Measurements from ENCODE around the gene PRRG1.
"Not testable (repeated sequence)": the region's sequence is repeated elsewhere in the genome, so short reads cannot be mapped to it uniquely, and the experiment has no call there.

The PRRG1 gene

GRCh38 chrX:37409278-37409677 is 60.1 kb downstream of the PRRG1 start:
- Mint-ChIP-seq H3K9me3 (no peaks in the 10 kb centered on the region), H3K4me3 (no peak overlapping the region), H3K4me1 (no peaks in the 10 kb centered on the region), H3K36me3 (no peaks in the 10 kb centered on the region), H3K27ac (no peak overlapping the region), H3K27me3 (no peaks in the 10 kb centered on the region)
- DNase-seq (no peak), ATAC-seq (replicated peaks) (no peak)

DNA sequence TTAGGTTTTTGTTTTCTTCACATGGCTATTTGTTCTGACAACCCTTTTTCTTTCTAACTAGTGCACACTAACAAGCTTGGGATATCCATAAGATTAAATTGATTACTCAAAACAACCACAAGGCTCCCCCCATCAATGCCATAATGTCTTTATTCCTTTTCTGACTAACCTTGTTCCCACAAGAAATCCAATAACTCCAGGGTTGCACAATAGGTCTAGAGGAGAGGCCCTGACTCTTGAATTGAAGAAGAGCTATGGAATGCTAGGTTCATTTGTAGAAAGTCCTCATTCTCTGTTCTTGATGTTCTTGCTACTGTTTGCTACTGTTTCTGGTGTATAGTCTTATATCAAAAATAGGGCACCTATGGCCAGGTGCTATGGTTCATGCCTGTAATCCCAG is 71.0 kb downstream of the PRRG1 start:
- no peak for ATAC-seq (replicated peaks)
- Mint-ChIP-seq H3K27me3 (no peaks in the 10 kb centered on the region), H3K36me3 (no peaks in the 10 kb centered on the region), H3K27ac (no peak overlapping the region), H3K4me1 (no peaks in the 10 kb centered on the region), H3K4me3 (no peak overlapping the region), H3K9me3 (no peaks in the 10 kb centered on the region)
- no peak for DNase-seq

DNA sequence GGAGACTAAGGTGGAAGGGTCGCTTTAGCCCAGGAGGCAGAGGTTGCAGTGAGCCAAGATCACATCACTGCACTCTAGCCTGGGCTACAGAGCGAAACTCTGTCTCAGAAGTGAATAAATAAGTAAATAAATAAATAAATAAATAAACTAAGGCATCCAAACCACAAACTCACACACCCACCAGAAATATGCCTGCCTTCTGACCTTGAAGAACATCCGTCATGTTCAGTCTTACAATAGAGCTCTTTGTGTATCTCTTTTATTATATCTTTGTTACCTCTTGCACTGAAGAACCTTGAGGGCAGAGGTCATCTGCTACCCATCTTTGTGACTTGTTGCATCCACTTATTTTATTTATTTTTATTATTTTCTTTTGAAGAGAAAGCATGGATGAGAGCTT is 71.6 kb downstream of the PRRG1 start:
- Mint-ChIP-seq H3K9me3 (no peaks in the 10 kb centered on the region), H3K27ac (no peak overlapping the region), H3K36me3 (no peaks in the 10 kb centered on the region), H3K4me1 (no peaks in the 10 kb centered on the region), H3K4me3 (no peak overlapping the region), H3K27me3 (no peaks in the 10 kb centered on the region)
- no peak for ATAC-seq (replicated peaks)
- no peak for DNase-seq

- H3K4me3 Mint-ChIP-seq = no peak overlapping the region
- H3K36me3 Mint-ChIP-seq = no peaks in the 10 kb centered on the region
- no peaks in the 10 kb centered on the region for H3K9me3 Mint-ChIP-seq
- peaks cover 0 to 5% of the 10 kb centered on the region in 2 donors for H3K27me3 Mint-ChIP-seq
- ATAC-seq (replicated peaks) (no peak), DNase-seq (no peak)
- no peaks in the 10 kb centered on the region for H3K4me1 Mint-ChIP-seq
- no peak overlapping the region for H3K27ac Mint-ChIP-seq
Observed at GRCh38 chrX:37424000-37424429, 74.9 kb downstream of the PRRG1 start.

GRCh38 chrX:37425370-37425769 is 76.2 kb downstream of the PRRG1 start:
- Mint-ChIP-seq H3K27ac (no peak overlapping the region), H3K9me3 (no peaks in the 10 kb centered on the region), H3K4me3 (no peak overlapping the region), H3K27me3 (peaks cover 0 to 5% of the 10 kb centered on the region in 2 donors), H3K4me1 (no peaks in the 10 kb centered on the region), H3K36me3 (no peaks in the 10 kb centered on the region)
- DNase-seq (no peak), ATAC-seq (replicated peaks) (no peak)

GRCh38 chrX:37428962-37429361 is 79.8 kb downstream of the PRRG1 start:
- not testable (repeated sequence) for DNase-seq; H3K4me3 Mint-ChIP-seq; H3K9me3 Mint-ChIP-seq; H3K27me3 Mint-ChIP-seq; H3K36me3 Mint-ChIP-seq; ATAC-seq (replicated peaks); H3K4me1 Mint-ChIP-seq
- H3K27ac Mint-ChIP-seq = peak overlapping the region; percentile 34

DNA sequence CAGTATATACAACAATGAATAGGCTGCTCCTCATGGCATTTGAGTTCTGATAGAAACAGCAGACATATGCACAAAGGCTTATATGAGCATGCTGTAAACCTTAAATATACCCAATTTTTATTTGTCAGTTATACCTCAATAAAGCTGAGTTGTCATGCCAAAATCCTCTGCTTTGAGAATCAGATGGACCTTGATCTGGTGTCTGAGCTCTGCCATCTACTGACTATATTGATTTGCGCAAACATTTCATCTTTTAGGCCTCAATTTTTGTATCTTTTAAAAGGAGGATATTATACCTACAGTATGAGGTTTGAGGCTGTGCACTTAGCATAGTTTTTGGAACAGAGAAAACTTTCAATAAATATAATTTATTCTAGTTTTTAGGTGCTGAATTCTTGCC is 85.2 kb downstream of the PRRG1 start:
- no peak overlapping the region for H3K27ac Mint-ChIP-seq
- H3K4me1 Mint-ChIP-seq = no peaks in the 10 kb centered on the region
- no peak for DNase-seq

DNA sequence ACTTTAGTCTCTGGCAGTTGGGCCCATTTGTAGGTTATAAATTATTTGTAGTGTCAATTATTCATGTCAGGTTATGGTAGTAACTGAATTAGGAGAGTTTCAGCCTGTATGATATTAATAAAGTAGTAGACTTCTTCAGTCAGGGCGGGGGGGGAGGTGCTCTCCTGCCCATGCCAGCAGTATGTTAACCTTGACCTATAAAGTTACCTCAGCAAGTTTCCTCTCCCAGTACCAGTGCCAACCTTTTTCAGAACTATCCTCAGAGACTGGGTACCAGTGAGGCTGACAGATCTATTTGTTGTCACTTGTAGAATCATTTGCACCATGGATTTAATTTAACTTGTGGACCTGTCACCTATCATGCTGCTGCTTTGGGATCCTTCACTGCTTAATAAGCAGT is 88.0 kb downstream of the PRRG1 start:
- no peaks in the 10 kb centered on the region for H3K9me3 Mint-ChIP-seq
- ATAC-seq (replicated peaks) = no peak

More for the DNA sequence above, 85.2 kb downstream of the PRRG1 start:
- Mint-ChIP-seq H3K27me3 (peaks cover 0 to 4% of the 10 kb centered on the region in 2 donors), H3K36me3 (no peaks in the 10 kb centered on the region), H3K4me3 (no peak overlapping the region), H3K9me3 (no peaks in the 10 kb centered on the region)
- no peak for ATAC-seq (replicated peaks)

GRCh38 chrX:37441377-37441776 is 92.2 kb downstream of the PRRG1 start:
- no peak for ATAC-seq (replicated peaks)
- no peaks in the 10 kb centered on the region for H3K4me1 Mint-ChIP-seq

More for the DNA sequence above, 88.0 kb downstream of the PRRG1 start:
- Mint-ChIP-seq H3K36me3 (no peaks in the 10 kb centered on the region), H3K4me1 (no peaks in the 10 kb centered on the region), H3K27me3 (peaks cover 0 to 8% of the 10 kb centered on the region in 2 donors), H3K27ac (no peak overlapping the region), H3K4me3 (no peak overlapping the region)
- no peak for DNase-seq

GRCh38 chrX:37445182-37445581 is 96.0 kb downstream of the PRRG1 start:
- Mint-ChIP-seq H3K9me3 (peaks cover 0 to 3% of the 10 kb centered on the region in 2 donors), H3K27ac (no peak overlapping the region), H3K4me1 (no peaks in the 10 kb centered on the region), H3K4me3 (no peak overlapping the region), H3K27me3 (peaks cover 0 to 4% of the 10 kb centered on the region in 2 donors), H3K36me3 (no peaks in the 10 kb centered on the region)
- ATAC-seq (replicated peaks) (no peak), DNase-seq (no peak)

More at GRCh38 chrX:37441377-37441776, 92.2 kb downstream of the PRRG1 start:
- Mint-ChIP-seq H3K4me3 (no peak overlapping the region), H3K36me3 (no peaks in the 10 kb centered on the region), H3K27ac (no peak overlapping the region), H3K9me3 (no peaks in the 10 kb centered on the region), H3K27me3 (peaks cover 0 to 4% of the 10 kb centered on the region in 2 donors)
- no peak for DNase-seq

- H3K4me3 Mint-ChIP-seq = no peak overlapping the region
- H3K36me3 Mint-ChIP-seq = no peaks in the 10 kb centered on the region
- peaks cover 0 to 11% of the 10 kb centered on the region in 2 donors for H3K27me3 Mint-ChIP-seq
- ATAC-seq (replicated peaks) (no peak), DNase-seq (no peak)
- no peaks in the 10 kb centered on the region for H3K4me1 Mint-ChIP-seq
- no peak overlapping the region for H3K27ac Mint-ChIP-seq
- no peaks in the 10 kb centered on the region for H3K9me3 Mint-ChIP-seq
Observed at GRCh38 chrX:37453821-37454220, 104.7 kb downstream of the PRRG1 start.

- Mint-ChIP-seq H3K36me3 (no peaks in the 10 kb centered on the region), H3K27ac (no peak overlapping the region), H3K4me1 (no peaks in the 10 kb centered on the region), H3K27me3 (peaks cover 8 to 13% of the 10 kb centered on the region in 2 donors), H3K9me3 (peaks cover 0 to 3% of the 10 kb centered on the region in 2 donors), H3K4me3 (no peak overlapping the region)
- no peak for DNase-seq
- ATAC-seq (replicated peaks) = no peak
Observed at GRCh38 chrX:37454537-37455285, 105.5 kb downstream of the PRRG1 start.

- Mint-ChIP-seq H3K27me3 (peaks cover 15 to 19% of the 10 kb centered on the region in 2 donors), H3K4me3 (no peak overlapping the region), H3K36me3 (no peaks in the 10 kb centered on the region), H3K27ac (no peak overlapping the region), H3K9me3 (peaks cover 4 to 9% of the 10 kb centered on the region in 2 donors), H3K4me1 (no peaks in the 10 kb centered on the region)
- DNase-seq (no peak), ATAC-seq (replicated peaks) (no peak)
Observed at GRCh38 chrX:37455381-37455780, 106.2 kb downstream of the PRRG1 start.

DNA sequence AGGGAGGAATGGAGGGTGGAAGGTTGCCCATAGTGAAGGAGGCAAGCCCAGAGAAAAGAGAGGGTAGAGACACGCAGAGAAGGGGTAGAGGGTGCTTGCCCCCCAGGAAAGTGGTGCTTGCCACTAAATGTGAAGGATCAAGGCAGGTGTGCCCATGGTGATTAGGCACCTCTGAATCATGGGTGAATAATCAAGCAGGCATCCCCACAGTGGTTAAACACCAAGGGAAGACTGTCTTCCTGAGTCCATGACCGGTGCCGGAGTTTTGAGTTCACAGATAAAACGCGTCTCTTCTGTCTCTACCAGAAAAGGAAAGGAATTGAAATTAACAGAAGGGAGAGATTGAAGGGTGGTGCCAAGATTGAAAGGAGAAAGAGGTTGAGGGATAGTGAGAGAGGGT is 111.1 kb downstream of the PRRG1 start:
- not testable (repeated sequence) for ATAC-seq (replicated peaks); H3K27ac Mint-ChIP-seq; DNase-seq

DNA sequence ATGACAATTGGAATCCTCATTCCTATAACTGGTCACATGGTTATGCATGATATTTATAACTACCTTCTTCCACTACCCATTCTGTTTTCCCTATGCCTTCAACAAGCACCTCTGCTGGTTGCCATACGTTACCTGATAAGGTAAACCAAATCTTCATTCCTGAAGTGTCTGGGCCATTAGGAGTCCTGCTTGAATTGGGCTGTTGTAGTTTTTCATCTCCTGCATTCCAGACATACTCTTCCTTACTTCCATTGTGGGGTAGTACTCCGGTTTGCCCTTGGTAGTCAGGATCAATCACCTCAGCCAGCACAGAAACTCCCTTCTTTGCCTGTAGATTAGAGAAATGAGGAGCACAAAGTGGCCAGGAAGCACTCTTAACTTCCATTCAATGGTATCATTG is 113.2 kb downstream of the PRRG1 start:
- Mint-ChIP-seq H3K4me1 (no peaks in the 10 kb centered on the region), H3K36me3 (no peaks in the 10 kb centered on the region), H3K9me3 (peaks cover 4 to 10% of the 10 kb centered on the region in 2 donors), H3K4me3 (no peak overlapping the region), H3K27me3 (peaks cover 18 to 21% of the 10 kb centered on the region in 2 donors), H3K27ac (no peak overlapping the region)
- ATAC-seq (replicated peaks) (no peak), DNase-seq (no peak)

More for the DNA sequence above, 111.1 kb downstream of the PRRG1 start:
- not testable (repeated sequence) for H3K4me3 Mint-ChIP-seq, H3K9me3 Mint-ChIP-seq, H3K36me3 Mint-ChIP-seq, H3K4me1 Mint-ChIP-seq
- H3K27me3 Mint-ChIP-seq = peaks cover 18 to 22% of the 10 kb centered on the region in 2 donors
